Neural cell (in vitro differentiated cells): ENCODE results near the gene IL1RAP.

Source experiments
- EP300 ChIP-seq: fragments of 450-650 bp; conservative IDR thresholded peaks from 2 replicates; pipeline ENCODE4 v1.6.1; 2014; ENCODE audit warnings: antibody characterized with exemption, mild to moderate bottlenecking, moderate library complexity; ENCODE audit not compliant: poor library complexity, severe bottlenecking
- POLR2AphosphoS5 ChIP-seq: IDR thresholded peaks from 2 replicates; pipeline ENCODE4 v1.6.1; 2012
- RAD21 ChIP-seq: fragments of 450-650 bp; conservative IDR thresholded peaks from 2 replicates; pipeline ENCODE4 v1.6.1; 2014; ENCODE audit warnings: antibody characterized with exemption, mild to moderate bottlenecking, moderate library complexity
- REST ChIP-seq: IDR thresholded peaks from 2 replicates; pipeline ENCODE4 v1.6.1; 2012; ENCODE audit warnings: borderline replicate concordance
- TF ChIP-seq, protein P1 (sequence below): fragments of 450-650 bp; IDR thresholded peaks from 2 replicates; pipeline ENCODE4 v1.5.1; 2014; ENCODE audit warnings: antibody characterized with exemption, mild to moderate bottlenecking, moderate library complexity; ENCODE audit not compliant: poor library complexity, severe bottlenecking

DNA sequence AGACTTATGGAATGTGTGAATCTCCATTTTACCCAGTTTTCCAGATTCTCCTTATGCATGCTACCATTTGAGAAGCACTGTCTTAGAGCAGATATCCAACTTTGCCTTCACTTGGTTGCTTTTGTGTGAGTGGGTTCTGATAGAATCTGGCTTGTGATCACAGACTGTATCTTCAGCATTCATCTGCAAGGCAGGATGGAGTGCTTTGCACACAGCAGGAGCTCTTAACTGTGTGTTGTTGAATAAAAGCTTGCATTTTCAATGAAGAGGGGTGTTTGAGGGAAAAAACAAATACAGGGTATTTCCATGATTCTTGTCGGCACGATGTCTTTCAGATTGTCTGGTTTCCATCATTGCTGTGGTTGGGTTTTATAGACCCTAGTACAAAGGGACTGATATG, 24.4 kb downstream of the IL1RAP start:
- TF ChIP-seq, protein P1, sequence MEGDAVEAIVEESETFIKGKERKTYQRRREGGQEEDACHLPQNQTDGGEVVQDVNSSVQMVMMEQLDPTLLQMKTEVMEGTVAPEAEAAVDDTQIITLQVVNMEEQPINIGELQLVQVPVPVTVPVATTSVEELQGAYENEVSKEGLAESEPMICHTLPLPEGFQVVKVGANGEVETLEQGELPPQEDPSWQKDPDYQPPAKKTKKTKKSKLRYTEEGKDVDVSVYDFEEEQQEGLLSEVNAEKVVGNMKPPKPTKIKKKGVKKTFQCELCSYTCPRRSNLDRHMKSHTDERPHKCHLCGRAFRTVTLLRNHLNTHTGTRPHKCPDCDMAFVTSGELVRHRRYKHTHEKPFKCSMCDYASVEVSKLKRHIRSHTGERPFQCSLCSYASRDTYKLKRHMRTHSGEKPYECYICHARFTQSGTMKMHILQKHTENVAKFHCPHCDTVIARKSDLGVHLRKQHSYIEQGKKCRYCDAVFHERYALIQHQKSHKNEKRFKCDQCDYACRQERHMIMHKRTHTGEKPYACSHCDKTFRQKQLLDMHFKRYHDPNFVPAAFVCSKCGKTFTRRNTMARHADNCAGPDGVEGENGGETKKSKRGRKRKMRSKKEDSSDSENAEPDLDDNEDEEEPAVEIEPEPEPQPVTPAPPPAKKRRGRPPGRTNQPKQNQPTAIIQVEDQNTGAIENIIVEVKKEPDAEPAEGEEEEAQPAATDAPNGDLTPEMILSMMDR, result no peak
- TF ChIP-seq POLR2AphosphoS5 (no peak), EP300 (no peak), REST (no peak), RAD21 (no peak)
